Measurements from ENCODE around the gene ROCK2. TPM values are rescaled to one million over a fixed set of nuclear protein-coding genes. Genes with fewer than 3 reads are reported as not detected.

The ROCK2 gene
- total RNA-seq, 1 experiment from 2014 or later = 25.9 TPM

GRCh38 chr2:11310212-11310611 is 34.2 kb downstream of the ROCK2 start:
- H3K4me1 Mint-ChIP-seq = peaks cover 14% of the 10 kb centered on the region
- H3K9me3 Mint-ChIP-seq = no peaks in the 10 kb centered on the region
- H3K27ac Mint-ChIP-seq = peak overlapping the region; percentile 22; the same call in 1 of the 2 replicates
- ChIA-PET POLR2A (interaction anchor here (1.5 kb wide), 1 partner anchor 34 kb away, joined by 6 read pairs; the partner anchor contains the start of gene ROCK2), CTCF (interaction anchor here (0.9 to 1.2 kb wide), 2 partner anchors 10 to 177 kb away, joined by 3 to 5 read pairs; a partner anchor contains a TSS)
- ATAC-seq = no peak
- TF ChIP-seq RORB (CRISPR knock-in tag; IDR thresholded peaks at IDR 0.05) = no peak
- TF ChIP-seq NR1H2 (CRISPR knock-in tag; IDR thresholded peaks at IDR 0.05) = no peak
- TF ChIP-seq, protein P1, sequence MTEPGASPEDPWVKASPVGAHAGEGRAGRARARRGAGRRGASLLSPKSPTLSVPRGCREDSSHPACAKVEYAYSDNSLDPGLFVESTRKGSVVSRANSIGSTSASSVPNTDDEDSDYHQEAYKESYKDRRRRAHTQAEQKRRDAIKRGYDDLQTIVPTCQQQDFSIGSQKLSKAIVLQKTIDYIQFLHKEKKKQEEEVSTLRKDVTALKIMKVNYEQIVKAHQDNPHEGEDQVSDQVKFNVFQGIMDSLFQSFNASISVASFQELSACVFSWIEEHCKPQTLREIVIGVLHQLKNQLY (CRISPR knock-in tag; IDR thresholded peaks at IDR 0.05) = no peak
- TF ChIP-seq, protein P2, sequence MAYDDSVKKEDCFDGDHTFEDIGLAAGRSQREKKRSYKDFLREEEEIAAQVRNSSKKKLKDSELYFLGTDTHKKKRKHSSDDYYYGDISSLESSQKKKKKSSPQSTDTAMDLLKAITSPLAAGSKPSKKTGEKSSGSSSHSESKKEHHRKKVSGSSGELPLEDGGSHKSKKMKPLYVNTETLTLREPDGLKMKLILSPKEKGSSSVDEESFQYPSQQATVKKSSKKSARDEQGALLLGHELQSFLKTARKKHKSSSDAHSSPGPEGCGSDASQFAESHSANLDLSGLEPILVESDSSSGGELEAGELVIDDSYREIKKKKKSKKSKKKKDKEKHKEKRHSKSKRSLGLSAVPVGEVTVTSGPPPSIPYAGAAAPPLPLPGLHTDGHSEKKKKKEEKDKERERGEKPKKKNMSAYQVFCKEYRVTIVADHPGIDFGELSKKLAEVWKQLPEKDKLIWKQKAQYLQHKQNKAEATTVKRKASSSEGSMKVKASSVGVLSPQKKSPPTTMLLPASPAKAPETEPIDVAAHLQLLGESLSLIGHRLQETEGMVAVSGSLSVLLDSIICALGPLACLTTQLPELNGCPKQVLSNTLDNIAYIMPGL (CRISPR knock-in tag; IDR thresholded peaks at IDR 0.05) = no peak
- TF ChIP-seq SMAD3 (CRISPR knock-in tag; IDR thresholded peaks at IDR 0.05; ENCODE audit: borderline replicate concordance) = no peak
- TF ChIP-seq, protein P3, sequence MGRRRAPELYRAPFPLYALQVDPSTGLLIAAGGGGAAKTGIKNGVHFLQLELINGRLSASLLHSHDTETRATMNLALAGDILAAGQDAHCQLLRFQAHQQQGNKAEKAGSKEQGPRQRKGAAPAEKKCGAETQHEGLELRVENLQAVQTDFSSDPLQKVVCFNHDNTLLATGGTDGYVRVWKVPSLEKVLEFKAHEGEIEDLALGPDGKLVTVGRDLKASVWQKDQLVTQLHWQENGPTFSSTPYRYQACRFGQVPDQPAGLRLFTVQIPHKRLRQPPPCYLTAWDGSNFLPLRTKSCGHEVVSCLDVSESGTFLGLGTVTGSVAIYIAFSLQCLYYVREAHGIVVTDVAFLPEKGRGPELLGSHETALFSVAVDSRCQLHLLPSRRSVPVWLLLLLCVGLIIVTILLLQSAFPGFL (CRISPR knock-in tag; IDR thresholded peaks at IDR 0.05; ENCODE audit: borderline replicate concordance) = no peak
- TF ChIP-seq, protein P4, sequence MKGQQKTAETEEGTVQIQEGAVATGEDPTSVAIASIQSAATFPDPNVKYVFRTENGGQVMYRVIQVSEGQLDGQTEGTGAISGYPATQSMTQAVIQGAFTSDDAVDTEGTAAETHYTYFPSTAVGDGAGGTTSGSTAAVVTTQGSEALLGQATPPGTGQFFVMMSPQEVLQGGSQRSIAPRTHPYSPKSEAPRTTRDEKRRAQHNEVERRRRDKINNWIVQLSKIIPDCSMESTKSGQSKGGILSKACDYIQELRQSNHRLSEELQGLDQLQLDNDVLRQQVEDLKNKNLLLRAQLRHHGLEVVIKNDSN (CRISPR knock-in tag; IDR thresholded peaks at IDR 0.05) = no peak
- no peak for TF ChIP-seq ZNF396 (CRISPR knock-in tag; IDR thresholded peaks at IDR 0.05; ENCODE audit: borderline replicate concordance)
- no peak for TF ChIP-seq ZNF423 (CRISPR knock-in tag; IDR thresholded peaks at IDR 0.05)
- no peak for TF ChIP-seq ARID4B (CRISPR knock-in tag; IDR thresholded peaks at IDR 0.05; ENCODE audit: borderline replicate concordance)
- DNase-seq (ENCODE audit: low spot score) = no peak
- H3K4me3 Mint-ChIP-seq = no peak overlapping the region
- H3K27me3 Mint-ChIP-seq (ENCODE audit: low read depth) = no peaks in the 10 kb centered on the region
- no peaks in the 10 kb centered on the region for H3K36me3 Mint-ChIP-seq

DNA sequence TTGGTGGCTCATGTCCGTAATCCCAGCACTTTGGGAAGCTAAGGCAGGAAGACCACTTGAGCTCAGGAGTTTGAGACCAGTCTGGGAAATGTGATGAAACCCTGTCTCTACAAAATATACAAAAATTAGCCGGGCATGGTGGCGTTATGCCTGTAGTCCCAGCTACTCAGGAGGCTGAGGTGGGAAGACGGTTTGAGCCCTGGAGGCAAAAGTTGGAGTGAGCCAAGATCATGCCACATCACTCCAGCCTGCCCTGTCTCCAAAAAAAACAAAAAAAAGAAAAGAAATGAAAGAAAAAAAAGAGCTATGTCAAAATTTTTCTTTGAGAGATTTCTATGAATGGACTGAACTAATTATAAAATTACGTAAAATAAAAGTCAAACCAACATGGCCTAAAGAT is 34.7 kb downstream of the ROCK2 start:
- no peaks in the 10 kb centered on the region for H3K9me3 Mint-ChIP-seq
- H3K27me3 Mint-ChIP-seq (ENCODE audit: low read depth) = no peaks in the 10 kb centered on the region
- peaks cover 14% of the 10 kb centered on the region for H3K4me1 Mint-ChIP-seq
- DNase-seq (ENCODE audit: low spot score) (no peak), ATAC-seq (no peak)
- no peak overlapping the region for H3K4me3 Mint-ChIP-seq
- CTCF ChIA-PET = interaction anchor here (1.2 kb wide), 1 partner anchor 177 kb away, joined by 5 read pairs; a partner anchor contains a TSS
- POLR2A ChIA-PET = no interaction called here
- H3K36me3 Mint-ChIP-seq = no peaks in the 10 kb centered on the region
- no peak overlapping the region for H3K27ac Mint-ChIP-seq
- TF ChIP-seq, protein P5, sequence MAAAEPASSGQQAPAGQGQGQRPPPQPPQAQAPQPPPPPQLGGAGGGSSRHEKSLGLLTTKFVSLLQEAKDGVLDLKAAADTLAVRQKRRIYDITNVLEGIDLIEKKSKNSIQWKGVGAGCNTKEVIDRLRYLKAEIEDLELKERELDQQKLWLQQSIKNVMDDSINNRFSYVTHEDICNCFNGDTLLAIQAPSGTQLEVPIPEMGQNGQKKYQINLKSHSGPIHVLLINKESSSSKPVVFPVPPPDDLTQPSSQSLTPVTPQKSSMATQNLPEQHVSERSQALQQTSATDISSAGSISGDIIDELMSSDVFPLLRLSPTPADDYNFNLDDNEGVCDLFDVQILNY (CRISPR knock-in tag; IDR thresholded peaks at IDR 0.05) = no peak
- TF ChIP-seq ARID4B (CRISPR knock-in tag; IDR thresholded peaks at IDR 0.05; ENCODE audit: borderline replicate concordance) (no peak), MYBL2 (CRISPR knock-in tag; IDR thresholded peaks at IDR 0.05) (no peak), ESRRA (CRISPR knock-in tag; IDR thresholded peaks at IDR 0.05; ENCODE audit: borderline replicate concordance) (no peak), ZNF396 (CRISPR knock-in tag; IDR thresholded peaks at IDR 0.05; ENCODE audit: borderline replicate concordance) (no peak), CREB1 (CRISPR knock-in tag; IDR thresholded peaks at IDR 0.05) (no peak), ZNF317 (CRISPR knock-in tag; IDR thresholded peaks at IDR 0.05; ENCODE audit: borderline replicate concordance, low read depth) (no peak), FOXJ3 (CRISPR knock-in tag; IDR thresholded peaks at IDR 0.05; ENCODE audit: borderline replicate concordance) (no peak), GABPB1 (CRISPR knock-in tag; IDR thresholded peaks at IDR 0.05) (no peak)
- TF ChIP-seq, protein P6, sequence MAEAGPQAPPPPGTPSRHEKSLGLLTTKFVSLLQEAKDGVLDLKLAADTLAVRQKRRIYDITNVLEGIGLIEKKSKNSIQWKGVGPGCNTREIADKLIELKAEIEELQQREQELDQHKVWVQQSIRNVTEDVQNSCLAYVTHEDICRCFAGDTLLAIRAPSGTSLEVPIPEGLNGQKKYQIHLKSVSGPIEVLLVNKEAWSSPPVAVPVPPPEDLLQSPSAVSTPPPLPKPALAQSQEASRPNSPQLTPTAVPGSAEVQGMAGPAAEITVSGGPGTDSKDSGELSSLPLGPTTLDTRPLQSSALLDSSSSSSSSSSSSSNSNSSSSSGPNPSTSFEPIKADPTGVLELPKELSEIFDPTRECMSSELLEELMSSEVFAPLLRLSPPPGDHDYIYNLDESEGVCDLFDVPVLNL (CRISPR knock-in tag; IDR thresholded peaks at IDR 0.05; ENCODE audit: borderline replicate concordance, low read depth) = no peak

All from WTC11 (cell line).